ENCODE measurements around the gene AUTS2.

DNA sequence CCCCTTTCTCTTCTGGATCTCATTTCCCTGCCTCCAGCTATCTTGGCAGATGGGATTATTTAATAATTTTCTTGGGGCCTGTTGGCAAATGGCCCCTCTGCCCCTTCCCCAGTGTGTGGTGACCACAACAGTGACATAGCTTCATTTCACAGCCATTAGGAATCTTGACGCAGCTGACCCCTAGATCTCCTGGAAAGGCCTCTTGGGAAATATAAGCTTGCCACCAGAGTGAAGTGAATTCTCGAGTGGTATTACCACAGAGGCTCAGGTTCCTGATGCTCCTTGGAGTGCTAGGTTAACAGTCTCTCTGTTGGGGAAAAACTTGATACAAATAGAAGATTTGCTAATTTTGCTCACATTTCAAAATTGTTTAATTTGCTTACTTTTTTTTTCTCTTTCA, 57.8 kb downstream of the AUTS2 start:
- TF ChIP-seq CTCF (IDR thresholded peaks at IDR 0.05) = no peak
- no peak for TF ChIP-seq POLR2A (IDR thresholded peaks at IDR 0.05)
